GM23338 (cell line): ENCODE measurements around the gene TREML4. TPM values are rescaled to one million over a fixed set of nuclear protein-coding genes. Genes with fewer than 3 reads are reported as not detected.

Source experiments
- ATAC-seq: fragments of 200-7000 bp; cut with Tn5 transposase; 3 replicates; pipeline ENCODE4 v1.9.1; 2020
- DNase-seq: peaks from one replicate; pipeline ENCODE4 v3.0.0-alpha.2; 2015; ENCODE audit warnings: low spot score
- H2AFZ ChIP-seq: fragments of 200-600 bp; sonication (generic); 2 replicates; pipeline ENCODE4 v1.8.0; 2016; ENCODE audit warnings: antibody characterized with exemption, mild to moderate bottlenecking, moderate library complexity
- H3F3A ChIP-seq: fragments of 200-600 bp; sonication (generic); replicated peaks from 2 replicates; pipeline ENCODE4 v1.8.0; 2017; ENCODE audit warnings: antibody characterized with exemption, mixed run types, low read depth
- H3K27ac ChIP-seq: fragments of 200-600 bp; sonication (generic); 2 replicates; pipeline ENCODE4 v1.6.1; 2016; ENCODE audit warnings: low read depth
- H3K27me3 ChIP-seq: fragments of 200-600 bp; sonication (generic); 2 replicates; pipeline ENCODE4 v1.8.0; 2016; ENCODE audit warnings: mild to moderate bottlenecking, mixed run types, moderate library complexity; ENCODE audit not compliant: insufficient read depth
- H3K36me3 ChIP-seq: fragments of 200-600 bp; sonication (generic); 2 replicates; pipeline ENCODE4 v1.8.0; 2016; ENCODE audit warnings: mild to moderate bottlenecking; ENCODE audit not compliant: insufficient read depth
- H3K4me1 ChIP-seq: fragments of 200-600 bp; sonication (generic); 2 replicates; pipeline ENCODE4 v1.8.0; 2016; ENCODE audit warnings: mild to moderate bottlenecking, moderate library complexity; ENCODE audit not compliant: insufficient read depth
- H3K4me2 ChIP-seq: fragments of 200-600 bp; sonication (generic); 2 replicates; pipeline ENCODE4 v1.7.1; 2017; ENCODE audit warnings: mixed run types
- H3K4me3 ChIP-seq: fragments of 200-600 bp; sonication (generic); 2 replicates; pipeline ENCODE4 v1.6.1; 2016; ENCODE audit warnings: mixed run types
- H3K79me2 ChIP-seq: fragments of 200-600 bp; sonication (generic); replicated peaks from 2 replicates; pipeline ENCODE4 v1.8.0; 2017; ENCODE audit warnings: mild to moderate bottlenecking; ENCODE audit not compliant: insufficient read depth
- H3K9me2 ChIP-seq: fragments of 200-600 bp; sonication (generic); 2 replicates; pipeline ENCODE4 v1.8.0; 2017; ENCODE audit not compliant: insufficient read depth
- H4K20me1 ChIP-seq: fragments of 200-600 bp; sonication (generic); replicated peaks from 2 replicates; pipeline ENCODE4 v1.8.0; 2017; ENCODE audit warnings: mild to moderate bottlenecking; ENCODE audit not compliant: insufficient read depth
- H3K27ac Mint-ChIP-seq: 2 replicates; pipeline ENCODE4 v1.8.0; 2020; ENCODE audit warnings: inconsistent platforms, mild to moderate bottlenecking, moderate library complexity, mixed read lengths
- H3K27me3 Mint-ChIP-seq: 3 replicates; pipeline ENCODE4 v1.8.0; 2022; ENCODE audit warnings: low read depth, mild to moderate bottlenecking, moderate library complexity, mixed read lengths, inconsistent platforms; ENCODE audit not compliant: insufficient read depth, poor library complexity
- H3K36me3 Mint-ChIP-seq: 3 replicates; pipeline ENCODE4 v1.8.0; 2021; ENCODE audit warnings: low read depth, mild to moderate bottlenecking, inconsistent platforms, moderate library complexity, mixed read lengths
- H3K4me1 Mint-ChIP-seq: 3 replicates; pipeline ENCODE4 v1.8.0; 2020; ENCODE audit warnings: mild to moderate bottlenecking, inconsistent platforms, mixed read lengths
- H3K4me3 Mint-ChIP-seq: 3 replicates; pipeline ENCODE4 v1.8.0; 2021; ENCODE audit warnings: moderate library complexity, mild to moderate bottlenecking, inconsistent platforms, mixed read lengths
- H3K9me3 Mint-ChIP-seq: 3 replicates; pipeline ENCODE4 v1.8.0; 2020; ENCODE audit warnings: moderate library complexity, mild to moderate bottlenecking, inconsistent platforms, mixed read lengths
- CREB1 ChIP-seq: fragments of 250-450 bp; sonication (Bioruptor Pico); IDR thresholded peaks from 2 replicates; pipeline ENCODE4 v1.5.0; 2020; ENCODE audit warnings: low read depth, mild to moderate bottlenecking, moderate library complexity
- CTCF ChIP-seq, 2 experiments: fragments of 200-600 bp in 1 of 2; sonication (generic) in 1 of 2; conservative IDR thresholded peaks; 2 replicates each; pipeline versions ENCODE4 v1.5.1 to v1.6.1; 2016 to 2017; ENCODE audit warnings: antibody characterized with exemption in 2 of 2, low read depth in 2 of 2, mild to moderate bottlenecking in 2 of 2, moderate library complexity in 1 of 2
- EZH2 ChIP-seq: fragments of 200-600 bp; sonication (generic); IDR thresholded peaks from one replicate; pipeline ENCODE4 v1.8.0; 2017; ENCODE audit warnings: antibody characterized with exemption, mild to moderate bottlenecking, low read depth; ENCODE audit not compliant: unreplicated experiment
- EZH2phosphoT487 ChIP-seq: fragments of 200-600 bp; sonication (generic); IDR thresholded peaks from one replicate; pipeline ENCODE4 v1.8.1; 2018; ENCODE audit warnings: antibody characterized with exemption; ENCODE audit not compliant: unreplicated experiment
- JUNB ChIP-seq: IDR thresholded peaks from one replicate; pipeline ENCODE4 v1.6.1; 2016; ENCODE audit warnings: antibody characterized with exemption; ENCODE audit not compliant: unreplicated experiment
- NANOG ChIP-seq: IDR thresholded peaks from 2 replicates; pipeline ENCODE4 v1.6.1; 2016; ENCODE audit warnings: antibody characterized with exemption, borderline replicate concordance
- POLR2AphosphoS5 ChIP-seq: IDR thresholded peaks from 2 replicates; pipeline ENCODE4 v1.6.1; 2016; ENCODE audit warnings: antibody characterized with exemption, low read depth
- STAT1 ChIP-seq: IDR thresholded peaks from one replicate; pipeline ENCODE4 v1.6.1; 2016; ENCODE audit warnings: antibody characterized with exemption; ENCODE audit not compliant: unreplicated experiment
- ZNF114 ChIP-seq: fragments of 250-450 bp; sonication (Bioruptor Pico); IDR thresholded peaks from 2 replicates; pipeline ENCODE4 v1.5.0; 2020; ENCODE audit warnings: mild to moderate bottlenecking, moderate library complexity
- ZNF331 ChIP-seq: fragments of 250-450 bp; sonication (Bioruptor Pico); IDR thresholded peaks from 2 replicates; pipeline ENCODE4 v1.5.0; 2020; ENCODE audit warnings: low read depth, mild to moderate bottlenecking, moderate library complexity
- ZNF462 ChIP-seq: fragments of 250-450 bp; sonication (Bioruptor Pico); IDR thresholded peaks from 2 replicates; pipeline ENCODE4 v1.5.0; 2020; ENCODE audit warnings: mild to moderate bottlenecking, moderate library complexity
- polyA plus RNA-seq: library from polyadenylated mRNA; unstranded; fragments of >200 nt; fragmentation: Nextera tagmentation; extraction: Ambion mirVana; gene quantifications from 2 replicates; pipeline ENCODE4 v1.2.1, GENCODE V29; 2016
- total RNA-seq: library from RNA; depleted of rRNA; stranded (reverse); fragments of >200 nt; shearing (Covaris generic); gene quantifications from 2 replicates; pipeline ENCODE4 v1.2.3, GENCODE V29; 2014
- TF ChIP-seq, protein P1 (sequence below): IDR thresholded peaks from one replicate; pipeline ENCODE4 v1.6.1; 2018; ENCODE audit warnings: antibody characterized with exemption; ENCODE audit not compliant: unreplicated experiment
- TF ChIP-seq, protein P2 (sequence below): IDR thresholded peaks from 2 replicates; pipeline ENCODE4 v1.6.1; 2016; ENCODE audit warnings: antibody characterized with exemption

TREML4 gene
- total and polyA plus RNA-seq, 2 experiments from 2014 or later = not detected

GRCh38 chr6:41269716-41270115 is 41.6 kb downstream of the TREML4 start:
- H4K20me1 ChIP-seq = no peaks in the 10 kb centered on the region
- Mint-ChIP-seq H3K4me3 (no peak overlapping the region), H3K36me3 (no peaks in the 10 kb centered on the region), H3K27me3 (peaks cover 3% of the 10 kb centered on the region), H3K27ac (no peak overlapping the region), H3K4me1 (no peaks in the 10 kb centered on the region), H3K9me3 (no peaks in the 10 kb centered on the region)
- H3K27me3 ChIP-seq = no peaks in the 10 kb centered on the region
- no peak for ATAC-seq
- H3K9me2 ChIP-seq = peaks cover 6% of the 10 kb centered on the region; the same call in 1 of the 2 replicates
- no peak overlapping the region for H3K4me2 ChIP-seq
- no peak for DNase-seq
- TF ChIP-seq CTCF (conservative IDR thresholded peaks at IDR 0.05; ENCODE audit: low read depth in 2 of 2) (no peak), ZNF462 (CRISPR knock-in tag) (no peak), EZH2phosphoT487 (no peak), JUNB (no peak), CREB1 (no peak), NANOG (no peak), POLR2AphosphoS5 (no peak), EZH2 (no peak), ZNF331 (no peak), ZNF114 (CRISPR knock-in tag) (no peak), STAT1 (no peak)
- TF ChIP-seq, protein P1, sequence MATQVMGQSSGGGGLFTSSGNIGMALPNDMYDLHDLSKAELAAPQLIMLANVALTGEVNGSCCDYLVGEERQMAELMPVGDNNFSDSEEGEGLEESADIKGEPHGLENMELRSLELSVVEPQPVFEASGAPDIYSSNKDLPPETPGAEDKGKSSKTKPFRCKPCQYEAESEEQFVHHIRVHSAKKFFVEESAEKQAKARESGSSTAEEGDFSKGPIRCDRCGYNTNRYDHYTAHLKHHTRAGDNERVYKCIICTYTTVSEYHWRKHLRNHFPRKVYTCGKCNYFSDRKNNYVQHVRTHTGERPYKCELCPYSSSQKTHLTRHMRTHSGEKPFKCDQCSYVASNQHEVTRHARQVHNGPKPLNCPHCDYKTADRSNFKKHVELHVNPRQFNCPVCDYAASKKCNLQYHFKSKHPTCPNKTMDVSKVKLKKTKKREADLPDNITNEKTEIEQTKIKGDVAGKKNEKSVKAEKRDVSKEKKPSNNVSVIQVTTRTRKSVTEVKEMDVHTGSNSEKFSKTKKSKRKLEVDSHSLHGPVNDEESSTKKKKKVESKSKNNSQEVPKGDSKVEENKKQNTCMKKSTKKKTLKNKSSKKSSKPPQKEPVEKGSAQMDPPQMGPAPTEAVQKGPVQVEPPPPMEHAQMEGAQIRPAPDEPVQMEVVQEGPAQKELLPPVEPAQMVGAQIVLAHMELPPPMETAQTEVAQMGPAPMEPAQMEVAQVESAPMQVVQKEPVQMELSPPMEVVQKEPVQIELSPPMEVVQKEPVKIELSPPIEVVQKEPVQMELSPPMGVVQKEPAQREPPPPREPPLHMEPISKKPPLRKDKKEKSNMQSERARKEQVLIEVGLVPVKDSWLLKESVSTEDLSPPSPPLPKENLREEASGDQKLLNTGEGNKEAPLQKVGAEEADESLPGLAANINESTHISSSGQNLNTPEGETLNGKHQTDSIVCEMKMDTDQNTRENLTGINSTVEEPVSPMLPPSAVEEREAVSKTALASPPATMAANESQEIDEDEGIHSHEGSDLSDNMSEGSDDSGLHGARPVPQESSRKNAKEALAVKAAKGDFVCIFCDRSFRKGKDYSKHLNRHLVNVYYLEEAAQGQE = no peak
- TF ChIP-seq, protein P2, sequence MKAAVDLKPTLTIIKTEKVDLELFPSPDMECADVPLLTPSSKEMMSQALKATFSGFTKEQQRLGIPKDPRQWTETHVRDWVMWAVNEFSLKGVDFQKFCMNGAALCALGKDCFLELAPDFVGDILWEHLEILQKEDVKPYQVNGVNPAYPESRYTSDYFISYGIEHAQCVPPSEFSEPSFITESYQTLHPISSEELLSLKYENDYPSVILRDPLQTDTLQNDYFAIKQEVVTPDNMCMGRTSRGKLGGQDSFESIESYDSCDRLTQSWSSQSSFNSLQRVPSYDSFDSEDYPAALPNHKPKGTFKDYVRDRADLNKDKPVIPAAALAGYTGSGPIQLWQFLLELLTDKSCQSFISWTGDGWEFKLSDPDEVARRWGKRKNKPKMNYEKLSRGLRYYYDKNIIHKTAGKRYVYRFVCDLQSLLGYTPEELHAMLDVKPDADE = no peak
- no peaks in the 10 kb centered on the region for H3F3A ChIP-seq
- H3K4me3 ChIP-seq = no peak overlapping the region
- H3K79me2 ChIP-seq = no peaks in the 10 kb centered on the region
- no peak overlapping the region for H2AFZ ChIP-seq
- H3K4me1 ChIP-seq = no peaks in the 10 kb centered on the region
- no peaks in the 10 kb centered on the region for H3K36me3 ChIP-seq
- no peak overlapping the region for H3K27ac ChIP-seq
